ENCODE measurements around the gene IGSF21.

Gene IGSF21

DNA sequence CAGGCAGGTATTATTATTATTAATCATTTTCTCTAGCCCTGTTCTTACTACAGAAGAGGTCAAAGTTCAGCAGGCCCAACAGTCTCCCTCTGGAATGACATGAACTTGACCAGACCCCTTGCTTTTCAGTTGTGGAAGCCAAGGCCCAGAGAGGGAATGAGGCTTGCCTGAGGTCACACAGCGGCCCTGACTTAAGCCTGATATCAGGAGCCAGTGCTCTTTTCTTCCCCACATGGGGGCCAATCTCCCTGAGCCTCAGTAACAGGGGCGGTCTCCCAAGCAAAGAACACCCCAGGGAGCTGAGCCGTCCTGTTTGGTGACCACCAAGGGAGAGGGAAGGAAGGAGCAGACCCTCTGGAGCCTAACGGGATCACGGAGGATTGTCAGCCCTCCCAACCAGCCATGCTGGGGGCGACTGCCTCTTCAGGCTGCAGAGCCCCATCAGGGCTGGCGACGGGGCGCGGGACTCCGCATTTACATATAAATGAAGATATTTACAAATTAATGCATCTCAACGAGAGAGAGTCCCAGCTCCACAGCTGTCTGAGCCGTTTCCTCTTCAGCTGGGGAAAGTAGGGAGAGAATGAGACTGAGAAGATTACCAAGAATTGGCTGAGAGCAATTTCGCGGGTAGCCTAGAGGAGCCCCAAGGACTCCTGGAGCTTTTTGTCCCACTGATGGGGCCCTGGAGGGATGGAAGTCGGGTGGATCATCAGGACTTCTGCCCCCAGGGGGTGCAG lies 187.0 kb downstream of the IGSF21 start:
- no peaks in the 10 kb centered on the region for H3K27me3 ChIP-seq (ENCODE audit: control insufficient read depth, insufficient read depth, low read length)
- no peak overlapping the region for H3K4me3 ChIP-seq (ENCODE audit: low read depth, low read length)
- H3K4me1 ChIP-seq: no peaks in the 10 kb centered on the region
- no peak overlapping the region for H3K9ac ChIP-seq
- no peaks in the 10 kb centered on the region for H3K79me2 ChIP-seq
- H3K4me2 ChIP-seq (ENCODE audit: low read length): no peak overlapping the region
- no peaks in the 10 kb centered on the region for H3K36me3 ChIP-seq (ENCODE audit: control insufficient read depth, insufficient read depth, low read length)
- H2AFZ ChIP-seq: no peak overlapping the region
- no peak overlapping the region for H3K27ac ChIP-seq
- H3K9me3 ChIP-seq (ENCODE audit: control insufficient read depth, low read length): no peaks in the 10 kb centered on the region
- TF ChIP-seq, protein P1, sequence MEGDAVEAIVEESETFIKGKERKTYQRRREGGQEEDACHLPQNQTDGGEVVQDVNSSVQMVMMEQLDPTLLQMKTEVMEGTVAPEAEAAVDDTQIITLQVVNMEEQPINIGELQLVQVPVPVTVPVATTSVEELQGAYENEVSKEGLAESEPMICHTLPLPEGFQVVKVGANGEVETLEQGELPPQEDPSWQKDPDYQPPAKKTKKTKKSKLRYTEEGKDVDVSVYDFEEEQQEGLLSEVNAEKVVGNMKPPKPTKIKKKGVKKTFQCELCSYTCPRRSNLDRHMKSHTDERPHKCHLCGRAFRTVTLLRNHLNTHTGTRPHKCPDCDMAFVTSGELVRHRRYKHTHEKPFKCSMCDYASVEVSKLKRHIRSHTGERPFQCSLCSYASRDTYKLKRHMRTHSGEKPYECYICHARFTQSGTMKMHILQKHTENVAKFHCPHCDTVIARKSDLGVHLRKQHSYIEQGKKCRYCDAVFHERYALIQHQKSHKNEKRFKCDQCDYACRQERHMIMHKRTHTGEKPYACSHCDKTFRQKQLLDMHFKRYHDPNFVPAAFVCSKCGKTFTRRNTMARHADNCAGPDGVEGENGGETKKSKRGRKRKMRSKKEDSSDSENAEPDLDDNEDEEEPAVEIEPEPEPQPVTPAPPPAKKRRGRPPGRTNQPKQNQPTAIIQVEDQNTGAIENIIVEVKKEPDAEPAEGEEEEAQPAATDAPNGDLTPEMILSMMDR (IDR thresholded peaks at IDR 0.05): no peak

DNA sequence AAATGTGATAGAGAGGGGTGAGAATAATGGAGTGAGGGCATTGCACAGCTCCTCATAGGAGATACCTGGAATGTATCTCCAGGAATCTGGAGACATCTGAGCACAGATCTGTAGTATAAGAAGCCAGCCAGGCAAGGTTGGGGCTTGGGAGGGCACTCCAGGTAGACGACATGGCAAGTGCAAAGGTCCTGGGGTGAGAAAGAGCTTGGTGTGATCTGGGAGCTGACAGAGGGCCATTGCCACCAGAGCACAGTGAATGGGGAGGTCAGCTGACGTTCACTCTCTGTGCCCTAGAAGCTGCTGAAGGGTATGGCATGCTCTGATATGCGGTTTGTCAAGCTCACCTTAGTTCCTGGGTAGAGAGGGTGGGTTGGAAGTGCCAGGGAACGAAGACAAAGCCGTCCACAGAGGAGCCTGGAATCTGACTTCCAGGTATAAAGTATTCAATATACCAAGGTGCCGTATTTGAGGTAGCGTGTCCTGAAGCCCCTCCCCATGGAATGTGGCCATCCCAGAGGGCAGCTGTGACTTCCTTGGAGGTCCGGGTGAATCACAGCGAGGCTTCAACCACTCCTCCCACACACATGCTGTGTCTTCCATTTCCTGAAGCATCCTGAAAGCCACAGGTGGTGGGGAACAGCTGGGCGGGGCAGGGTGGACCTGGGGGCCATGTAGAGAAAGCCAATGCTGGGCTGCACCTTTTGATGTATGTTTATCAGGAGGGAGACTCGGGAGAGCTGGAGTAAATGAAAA lies 190.5 kb downstream of the IGSF21 start:
- TF ChIP-seq, protein P1 (IDR thresholded peaks at IDR 0.05): no peak
- H3K4me1 ChIP-seq: no peaks in the 10 kb centered on the region
- H2AFZ ChIP-seq: no peak overlapping the region
- no peaks in the 10 kb centered on the region for H3K36me3 ChIP-seq (ENCODE audit: control insufficient read depth, insufficient read depth, low read length)
- H3K4me2 ChIP-seq (ENCODE audit: low read length): no peak overlapping the region
- no peak overlapping the region for H3K9ac ChIP-seq
- H3K27me3 ChIP-seq (ENCODE audit: control insufficient read depth, insufficient read depth, low read length): no peaks in the 10 kb centered on the region
- H3K4me3 ChIP-seq (ENCODE audit: low read depth, low read length): no peak overlapping the region
- no peaks in the 10 kb centered on the region for H3K79me2 ChIP-seq
- H3K9me3 ChIP-seq (ENCODE audit: control insufficient read depth, low read length): no peaks in the 10 kb centered on the region
- no peak overlapping the region for H3K27ac ChIP-seq

DNA sequence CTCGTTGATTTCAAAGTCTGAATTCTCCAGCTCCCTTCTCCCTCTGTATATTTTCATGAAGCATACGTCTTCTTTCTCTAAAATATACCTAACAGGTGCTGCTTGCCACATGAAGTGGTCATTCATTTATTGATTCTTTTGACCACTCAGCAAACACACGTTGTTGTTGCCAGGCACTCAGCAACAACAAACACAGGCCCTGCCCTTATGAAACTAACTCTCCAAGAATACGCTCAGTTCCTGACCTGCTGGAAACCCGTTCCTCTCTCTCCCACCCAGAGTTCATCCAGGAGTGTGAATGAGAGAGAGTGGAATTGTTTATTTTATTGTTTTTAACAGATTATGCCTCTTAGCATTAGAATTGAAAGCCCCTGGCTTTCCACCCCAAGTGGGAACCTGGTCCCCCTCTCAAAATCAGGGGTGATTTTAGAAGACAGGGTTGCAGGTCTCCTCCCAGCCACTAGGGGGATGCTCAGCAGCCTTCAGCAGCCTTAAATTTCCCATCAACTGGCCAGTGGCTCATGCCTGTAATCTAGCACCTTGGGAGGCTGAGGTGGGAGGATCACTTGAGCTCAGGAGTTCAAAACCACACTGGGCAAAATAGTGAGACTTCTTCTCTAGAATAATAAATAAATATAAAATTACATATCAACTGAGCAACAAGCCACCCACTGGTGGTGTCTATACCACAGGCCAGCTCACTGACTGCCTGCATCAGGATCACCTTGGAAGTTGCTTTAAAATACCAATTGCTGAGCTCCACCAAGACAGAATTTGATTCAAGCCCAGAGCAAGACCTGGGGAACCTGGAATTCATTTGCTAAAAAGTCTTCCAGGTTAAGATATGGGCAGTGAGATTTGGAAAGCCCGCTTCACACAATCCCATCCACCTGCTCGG lies 192.1 kb downstream of the IGSF21 start:
- TF ChIP-seq, protein P1 (IDR thresholded peaks at IDR 0.05): peak; percentile 55
- Histone ChIP-seq H3K4me2 (ENCODE audit: low read length) (no peak overlapping the region), H2AFZ (no peak overlapping the region), H3K36me3 (ENCODE audit: control insufficient read depth, insufficient read depth, low read length) (no peaks in the 10 kb centered on the region), H3K27ac (no peak overlapping the region), H3K79me2 (no peaks in the 10 kb centered on the region), H3K27me3 (ENCODE audit: control insufficient read depth, insufficient read depth, low read length) (no peaks in the 10 kb centered on the region), H3K9me3 (ENCODE audit: control insufficient read depth, low read length) (no peaks in the 10 kb centered on the region), H3K4me3 (ENCODE audit: low read depth, low read length) (no peak overlapping the region), H3K4me1 (no peaks in the 10 kb centered on the region), H3K9ac (no peak overlapping the region)

DNA sequence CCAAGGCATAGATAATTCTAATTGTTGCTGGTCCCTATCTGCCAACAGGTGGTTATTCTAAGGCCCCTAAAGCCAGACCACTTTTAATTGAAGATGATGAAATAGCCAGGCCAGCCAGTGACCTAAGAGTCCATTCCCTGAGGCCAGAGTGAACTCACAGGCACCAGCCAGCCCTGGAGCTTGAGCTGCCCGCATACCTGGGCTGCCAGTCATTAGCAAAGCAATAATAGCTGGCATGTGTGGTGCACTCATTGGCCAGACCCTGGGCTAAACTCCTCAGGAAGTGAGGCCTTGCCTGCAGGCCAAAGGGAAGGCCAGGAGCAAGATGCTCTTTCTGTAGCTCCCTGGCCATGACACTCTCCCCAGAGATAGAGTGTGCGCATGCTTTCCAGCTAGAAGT lies 192.8 kb downstream of the IGSF21 start:
- Histone ChIP-seq H3K79me2 (no peaks in the 10 kb centered on the region), H3K27ac (no peak overlapping the region), H3K36me3 (ENCODE audit: control insufficient read depth, insufficient read depth, low read length) (no peaks in the 10 kb centered on the region), H3K9me3 (ENCODE audit: control insufficient read depth, low read length) (no peaks in the 10 kb centered on the region), H3K9ac (no peak overlapping the region), H3K4me1 (no peaks in the 10 kb centered on the region), H3K4me3 (ENCODE audit: low read depth, low read length) (no peak overlapping the region), H2AFZ (no peak overlapping the region), H3K4me2 (ENCODE audit: low read length) (no peak overlapping the region), H3K27me3 (ENCODE audit: control insufficient read depth, insufficient read depth, low read length) (no peaks in the 10 kb centered on the region)
- TF ChIP-seq, protein P1 (IDR thresholded peaks at IDR 0.05): no peak
